ENCODE data around the gene EVI5L.

- TF ChIP-seq POLR2AphosphoS5 (IDR thresholded peaks at IDR 0.05): no peak
- TF ChIP-seq CTCF (IDR thresholded peaks at IDR 0.05): no peak
These were observed 39.5 kb downstream of the EVI5L start for GRCh38 chr19:7869453-7869909.

All from breast epithelium (tissue), 3 donors.